Stimulated activated CD8-positive, alpha-beta memory T cell treated with anti-CD3 and anti-CD28 coated beads, Interleukin-12 subunit alpha, Interleukin-12 subunit beta, amount 100 ng/mL, for 1 hour (primary cell): ENCODE results near the gene A1BG.

Source experiments
- DNase-seq: peaks from one replicate; pipeline ENCODE4 v3.0.0-alpha.2; 2020; ENCODE audit warnings: low read depth

The A1BG gene, protein sequence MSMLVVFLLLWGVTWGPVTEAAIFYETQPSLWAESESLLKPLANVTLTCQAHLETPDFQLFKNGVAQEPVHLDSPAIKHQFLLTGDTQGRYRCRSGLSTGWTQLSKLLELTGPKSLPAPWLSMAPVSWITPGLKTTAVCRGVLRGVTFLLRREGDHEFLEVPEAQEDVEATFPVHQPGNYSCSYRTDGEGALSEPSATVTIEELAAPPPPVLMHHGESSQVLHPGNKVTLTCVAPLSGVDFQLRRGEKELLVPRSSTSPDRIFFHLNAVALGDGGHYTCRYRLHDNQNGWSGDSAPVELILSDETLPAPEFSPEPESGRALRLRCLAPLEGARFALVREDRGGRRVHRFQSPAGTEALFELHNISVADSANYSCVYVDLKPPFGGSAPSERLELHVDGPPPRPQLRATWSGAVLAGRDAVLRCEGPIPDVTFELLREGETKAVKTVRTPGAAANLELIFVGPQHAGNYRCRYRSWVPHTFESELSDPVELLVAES

DNA sequence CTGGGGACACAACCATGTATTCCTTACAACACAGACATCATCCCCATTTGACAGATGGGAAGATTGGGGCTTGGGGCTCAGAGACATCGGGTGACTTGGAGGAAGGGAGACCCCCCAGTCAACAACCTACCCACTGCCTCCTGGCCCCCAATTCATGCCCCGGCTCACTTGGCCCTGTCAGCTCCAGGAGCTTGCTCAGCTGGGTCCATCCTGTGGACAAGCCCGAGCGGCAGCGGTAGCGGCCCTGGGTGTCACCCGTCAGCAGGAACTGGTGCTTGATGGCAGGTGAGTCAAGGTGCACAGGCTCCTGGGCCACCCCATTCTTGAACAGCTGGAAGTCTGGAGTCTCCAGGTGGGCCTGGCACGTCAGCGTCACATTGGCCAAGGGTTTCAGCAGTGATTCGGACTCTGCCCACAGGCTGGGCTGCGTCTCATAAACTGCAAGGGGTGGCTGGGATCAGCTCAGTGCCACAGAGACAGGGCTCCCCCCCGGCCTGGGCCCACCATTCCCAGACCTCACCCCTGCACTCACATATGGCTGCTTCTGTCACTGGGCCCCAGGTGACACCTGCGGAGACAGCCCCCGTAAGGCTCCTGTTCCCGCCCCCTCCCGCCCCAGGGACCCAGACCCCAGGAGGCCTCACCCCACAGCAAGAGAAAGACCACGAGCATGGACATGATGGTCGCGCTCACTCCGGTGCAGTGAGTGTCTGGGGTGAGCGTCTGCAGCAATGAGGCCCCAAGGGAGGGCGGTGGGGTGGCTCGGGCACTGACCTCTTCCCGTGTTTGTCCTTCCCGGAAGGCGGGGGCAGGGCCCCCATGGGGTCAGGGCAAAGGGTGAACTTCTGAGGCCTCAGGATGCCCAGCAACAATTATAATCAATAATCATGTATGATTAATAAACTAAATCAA is at the start of gene A1BG:
A1BG (minus strand) TSS at position 733 of the 912 bp plus-strand sequence; CDS start at position 678, 55 bp downstream.
- DNase-seq = no peak

DNA sequence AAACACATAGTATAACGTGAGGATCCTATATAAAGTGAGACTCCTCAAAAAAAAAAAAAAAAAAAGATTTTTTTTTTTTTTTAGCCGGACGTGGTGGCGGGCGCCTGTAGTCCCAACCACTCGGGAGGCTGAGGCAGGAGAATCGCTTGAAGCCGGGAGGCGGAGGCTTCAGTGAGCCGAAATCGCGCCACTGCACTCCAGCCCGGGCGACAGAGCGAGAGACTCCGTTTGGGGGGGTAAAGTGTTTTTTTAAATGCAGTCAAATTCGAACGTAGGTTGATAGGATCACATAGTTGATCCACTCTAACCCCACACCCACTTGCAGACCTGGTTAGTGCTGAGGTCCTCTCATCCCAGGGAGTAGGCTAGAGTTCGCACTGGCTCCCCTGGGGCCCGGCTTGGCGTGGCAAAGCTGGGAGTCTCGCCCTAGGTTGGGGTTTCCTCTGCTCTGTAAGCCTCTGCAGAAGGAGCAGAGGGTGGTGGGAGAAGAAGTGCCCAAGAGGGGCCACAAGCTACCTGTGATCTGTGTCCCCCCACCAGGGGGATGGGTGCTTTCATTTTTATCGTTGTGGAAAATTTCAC is 48.6 kb upstream of the A1BG start:
- DNase-seq = no peak

DNA sequence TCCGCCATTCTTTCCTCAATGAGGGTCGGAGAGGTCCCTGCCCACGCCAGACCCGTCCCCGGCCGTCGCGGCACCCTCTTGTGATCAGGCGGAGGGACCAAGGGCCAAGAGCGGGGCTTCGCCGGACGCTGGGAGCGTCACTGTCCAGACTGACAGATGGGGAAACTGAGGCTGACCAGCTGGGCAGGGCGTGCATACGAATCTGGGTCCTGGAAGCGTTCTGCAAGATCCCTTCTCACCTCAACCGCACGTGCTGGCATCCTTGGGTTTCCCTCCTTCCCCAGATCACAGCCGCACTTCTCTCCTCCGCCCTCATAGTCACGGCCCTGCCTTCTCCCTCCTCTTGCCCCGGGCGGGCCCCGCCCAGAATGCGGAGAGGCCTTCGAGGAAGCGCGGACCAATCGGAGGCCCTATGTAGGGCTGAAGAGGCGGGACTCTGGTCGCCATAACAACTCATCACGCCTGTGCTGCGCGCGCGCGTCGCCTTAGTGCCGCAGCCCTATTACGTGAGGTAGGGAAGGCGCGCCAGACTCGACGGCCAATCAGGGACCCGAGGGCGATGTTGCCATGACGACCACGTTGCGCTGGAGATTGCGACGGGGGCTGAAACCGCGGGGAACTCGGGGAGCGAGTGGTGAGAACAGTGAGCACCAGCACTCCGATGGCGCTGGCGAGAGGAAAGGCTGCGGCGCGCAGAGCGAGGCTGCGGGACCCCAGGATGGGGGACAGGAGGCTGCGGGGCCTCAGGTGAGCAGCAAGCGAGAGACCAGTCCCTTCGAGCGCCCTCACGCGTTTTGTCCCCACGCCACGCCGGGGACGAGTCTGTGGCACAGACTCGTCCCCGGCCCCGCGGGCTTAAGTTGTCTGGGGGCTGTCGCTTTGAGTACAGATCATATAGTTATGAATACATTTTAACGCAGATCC is 47.9 kb upstream of the A1BG start:
- DNase-seq = peak; percentile 99

DNA sequence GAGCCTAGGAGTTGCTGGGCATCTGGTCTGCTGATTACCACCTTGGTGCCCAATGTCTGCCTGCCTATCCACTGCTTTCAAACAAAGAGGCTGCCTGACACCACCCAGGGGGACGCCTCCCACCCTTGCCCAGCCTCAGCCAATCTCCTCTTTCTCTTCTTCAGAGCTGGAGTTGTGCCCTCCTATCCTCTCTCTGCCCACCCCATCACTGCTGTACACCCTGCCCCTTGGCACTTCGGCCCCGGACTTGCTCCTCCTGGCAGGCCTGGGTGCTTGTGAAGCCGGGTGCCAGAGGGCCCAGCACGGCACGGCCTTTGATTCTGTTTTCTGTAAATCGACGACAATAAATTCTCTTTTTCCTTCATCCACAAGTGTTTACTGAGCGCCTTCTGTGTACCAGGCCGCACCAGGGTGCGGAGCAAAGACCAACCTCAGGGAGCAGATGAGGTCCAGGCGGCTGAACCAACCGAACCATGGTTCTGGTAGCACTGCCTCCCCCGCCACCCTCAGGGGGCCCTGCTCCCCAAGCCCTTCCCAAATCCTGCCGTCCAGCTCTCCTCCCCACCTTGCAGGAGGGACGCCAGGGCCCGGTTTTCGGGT is 47.1 kb upstream of the A1BG start:
- no peak for DNase-seq

DNA sequence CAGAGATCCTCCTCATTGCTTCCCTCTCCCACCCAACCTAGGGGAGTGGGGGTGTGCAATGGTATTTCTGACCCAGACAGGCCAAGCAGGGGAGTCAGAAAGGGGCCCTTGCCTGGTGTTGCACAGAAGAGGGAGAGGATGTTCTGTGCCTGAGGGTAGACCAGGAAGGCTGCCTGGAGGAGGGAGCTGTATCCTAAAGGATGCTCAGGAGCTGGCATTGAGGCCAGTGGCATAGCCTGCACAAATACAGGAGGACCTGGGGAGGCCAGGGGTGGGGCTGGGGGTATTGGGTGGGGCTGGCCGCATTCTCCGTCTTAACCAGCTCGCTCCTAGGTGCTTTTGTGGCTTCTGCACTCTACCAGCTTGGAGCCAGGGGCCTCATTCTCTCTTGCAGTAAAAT is 46.6 kb upstream of the A1BG start:
- no peak for DNase-seq

DNA sequence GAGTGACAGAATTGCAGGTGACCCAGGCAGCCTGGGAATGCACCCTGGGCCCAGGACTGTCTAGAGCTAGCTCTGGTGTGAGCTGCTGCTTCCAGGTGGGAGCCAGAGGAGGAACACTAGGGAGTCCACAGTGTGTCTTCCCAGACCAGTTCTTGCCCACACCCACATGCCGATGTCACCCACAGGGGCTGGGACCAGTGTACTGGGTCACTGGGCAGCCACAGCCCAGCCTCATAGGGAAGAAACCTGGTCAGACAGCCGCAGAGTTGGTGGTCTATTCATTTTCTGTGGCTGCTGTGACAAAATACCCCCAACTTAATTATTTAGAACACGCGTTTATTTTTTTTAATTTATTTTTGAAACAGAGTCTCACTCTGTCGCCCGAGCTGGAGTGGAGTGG is 45.3 kb upstream of the A1BG start:
- no peak for DNase-seq

DNA sequence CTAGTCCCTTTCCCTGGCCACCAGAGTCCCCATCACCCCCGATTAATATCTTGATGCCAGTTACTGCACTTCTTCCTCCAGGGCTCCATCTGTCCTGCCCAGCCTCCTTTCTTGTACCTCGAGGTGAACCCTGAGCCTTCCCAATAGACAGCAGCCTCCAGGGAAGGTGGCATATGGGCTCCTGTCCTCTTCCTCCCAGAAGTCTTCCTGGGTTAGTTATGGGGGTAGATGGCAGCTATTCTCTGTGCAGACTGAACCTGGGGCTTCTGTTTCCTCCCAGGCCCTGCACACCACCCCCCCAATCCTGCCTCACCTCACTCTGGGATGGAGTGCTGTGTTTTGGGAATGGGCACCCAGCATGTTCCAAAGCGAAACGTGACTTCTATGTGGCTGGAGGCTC is 44.8 kb upstream of the A1BG start:
- no peak for DNase-seq

DNA sequence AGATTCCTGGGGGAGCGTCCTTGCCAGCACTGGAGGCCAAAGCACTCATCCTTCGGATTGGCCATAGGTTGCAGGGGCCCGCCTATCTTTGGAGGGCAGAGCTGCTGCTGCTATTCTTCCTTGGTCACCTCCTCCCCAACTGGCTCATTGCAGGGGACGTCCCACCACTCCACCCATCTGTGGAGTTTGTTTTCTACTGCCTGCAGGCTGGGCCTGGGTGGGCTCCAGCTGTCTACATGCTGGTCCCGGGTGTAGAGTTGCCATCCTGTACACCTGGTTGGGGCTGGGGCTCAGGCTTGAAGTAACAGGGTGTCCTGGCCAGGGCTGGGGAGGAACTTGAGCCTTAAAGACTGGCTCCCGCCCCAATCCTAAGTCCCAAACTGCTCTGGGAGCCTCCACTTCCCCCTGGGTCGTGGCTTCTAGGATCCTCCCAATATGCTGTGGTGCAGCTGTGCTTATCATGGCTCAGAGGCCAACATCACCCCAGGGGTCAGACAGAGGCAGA is 44.3 kb upstream of the A1BG start:
- no peak for DNase-seq

DNA sequence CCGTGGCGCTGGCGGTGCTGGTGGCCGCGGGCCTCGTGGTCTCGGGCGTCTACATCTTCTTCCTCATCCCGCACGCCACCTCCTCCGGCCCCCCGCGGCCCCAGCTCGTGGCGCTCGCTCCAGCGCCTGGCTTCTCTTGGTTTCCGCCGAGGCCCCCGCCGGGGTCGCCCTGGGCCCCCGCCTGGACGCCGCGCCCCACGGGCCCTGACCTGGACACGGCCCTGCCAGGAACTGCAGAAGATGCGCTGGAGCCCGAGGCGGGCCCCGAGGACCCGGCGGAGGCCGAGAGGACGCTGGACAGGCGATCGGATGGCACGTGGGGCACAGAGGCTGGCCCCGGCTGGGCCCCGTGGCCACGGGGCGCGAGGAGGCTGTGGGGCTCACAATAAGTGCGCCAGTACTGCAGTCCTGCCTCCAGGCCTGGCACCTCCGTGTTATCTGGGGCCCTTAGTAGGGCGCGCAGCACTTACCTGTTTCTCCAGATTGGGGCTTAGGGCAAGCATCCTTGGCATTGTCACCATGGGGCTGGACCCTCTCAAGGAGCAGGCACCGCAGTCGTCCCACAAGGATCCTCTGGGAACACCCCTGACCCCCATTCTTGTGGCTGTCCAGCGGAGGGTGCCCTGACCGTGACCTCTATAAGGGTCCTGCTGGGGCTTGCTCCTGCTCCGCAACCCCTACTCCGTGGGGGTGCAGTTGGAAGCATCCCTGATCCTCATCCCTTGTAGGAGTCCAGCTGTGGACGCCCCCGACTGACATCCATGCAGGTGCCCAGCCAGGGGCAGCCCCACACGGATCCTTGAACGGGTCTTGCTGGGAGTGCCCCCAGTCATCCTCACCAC is 43.6 kb upstream of the A1BG start:
- no peak for DNase-seq

DNA sequence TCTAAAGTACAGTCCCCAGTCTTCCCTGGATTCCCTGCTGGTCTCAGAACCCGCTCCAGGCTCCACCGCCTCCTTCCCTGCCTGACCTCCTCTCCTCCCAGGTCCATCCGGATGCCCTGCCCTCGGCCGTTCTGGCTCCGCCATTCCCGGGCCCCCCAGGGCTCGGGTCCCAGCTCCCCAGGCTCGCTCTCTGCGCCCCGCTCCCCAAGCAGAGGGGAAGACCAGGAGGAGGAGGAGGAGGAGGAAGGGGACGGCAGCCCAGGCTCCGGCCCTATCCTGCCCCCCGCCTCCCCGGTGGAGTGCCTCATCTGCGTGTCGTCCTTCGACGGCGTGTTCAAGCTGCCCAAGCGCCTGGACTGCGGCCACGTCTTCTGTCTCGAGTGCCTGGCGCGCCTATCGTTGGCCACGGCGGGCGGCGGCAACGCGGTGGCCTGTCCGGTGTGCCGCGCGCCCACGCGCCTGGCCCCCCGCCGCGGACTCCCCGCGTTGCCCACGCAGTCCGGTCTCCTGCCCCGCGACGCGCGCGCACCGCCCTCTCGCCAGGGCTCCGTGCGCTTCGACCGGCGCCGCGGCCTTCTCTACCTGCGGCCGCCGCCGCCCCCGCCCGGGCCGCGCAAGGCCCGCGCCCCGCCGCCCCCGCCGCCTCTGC is 42.8 kb upstream of the A1BG start:
- no peak for DNase-seq

DNA sequence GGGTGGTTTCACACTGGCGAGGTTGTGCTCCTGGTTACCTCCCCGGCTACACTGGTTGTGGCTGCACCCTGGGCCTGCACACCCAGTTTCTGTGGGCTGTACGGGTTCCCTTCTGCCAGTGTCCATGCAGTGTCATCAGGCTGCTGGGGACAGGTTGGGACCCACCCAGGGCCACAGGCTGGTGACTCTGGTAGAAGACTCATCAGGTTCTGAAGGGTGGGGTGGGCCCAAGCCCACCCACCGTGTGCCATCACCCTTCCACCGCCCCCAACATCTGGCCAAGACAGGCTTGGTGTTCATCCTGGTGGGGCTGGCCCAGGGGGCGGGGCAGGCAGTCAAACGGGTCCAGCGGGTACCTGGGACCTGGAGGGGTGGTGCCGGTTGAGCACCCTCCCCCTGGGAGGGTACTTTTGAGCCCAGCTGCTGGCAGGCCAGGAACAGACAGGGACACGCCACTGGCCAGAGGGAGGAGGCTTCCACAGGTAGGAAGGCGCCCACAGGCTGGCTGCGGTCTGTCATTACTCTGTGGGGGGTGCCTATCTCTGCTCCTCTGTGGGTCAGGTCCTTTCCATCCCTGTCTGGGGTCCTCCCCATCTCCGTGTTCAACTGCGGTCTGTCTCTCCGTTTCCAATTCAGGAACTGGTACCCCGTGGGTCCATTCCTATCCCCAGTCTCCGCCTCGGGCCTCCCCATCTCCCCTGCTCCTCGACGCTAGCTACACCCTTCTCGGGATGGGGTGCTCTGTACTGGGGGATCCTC is 42.1 kb upstream of the A1BG start, which contains the start of gene RNF225:
RNF225 (plus strand) TSS at position 437 of the 759 bp plus-strand sequence. CDS start 434 bp downstream, outside the sequence.
- DNase-seq = no peak

DNA sequence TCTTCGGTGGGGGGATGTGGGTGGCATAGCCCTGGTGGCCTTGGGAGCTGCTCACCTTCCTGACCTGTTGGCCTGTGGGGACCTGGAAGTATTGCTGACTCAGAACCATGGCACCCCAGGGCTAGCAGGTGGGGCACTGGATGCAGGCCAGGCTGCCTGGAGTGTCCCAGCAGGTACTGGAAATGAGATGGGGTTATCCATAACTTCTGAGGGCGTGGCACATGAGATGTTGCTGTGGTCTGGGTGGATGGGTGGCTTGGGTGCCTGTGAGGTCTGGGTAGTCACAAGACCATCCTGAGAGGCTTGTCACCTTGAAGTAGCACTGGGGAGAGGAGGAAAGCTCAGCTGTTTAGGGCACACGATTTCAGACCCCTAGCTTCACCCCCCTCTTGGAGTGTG is 41.5 kb upstream of the A1BG start:
- DNase-seq = no peak

DNA sequence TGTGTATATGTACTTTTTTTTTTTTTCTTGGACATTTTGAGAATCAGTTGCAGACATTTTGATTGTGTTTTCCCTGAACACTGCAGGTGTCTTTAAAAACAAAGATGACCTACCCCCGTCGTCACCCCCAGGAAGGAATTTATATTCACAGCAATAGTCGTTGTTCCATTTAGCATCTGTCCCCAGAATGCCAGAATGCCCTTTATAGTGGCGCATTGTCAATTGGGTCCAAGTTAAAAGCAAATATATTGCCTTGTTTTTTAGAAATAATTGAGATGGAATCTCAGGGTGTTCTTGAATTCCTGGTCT is 40.4 kb upstream of the A1BG start:
- no peak for DNase-seq

DNA sequence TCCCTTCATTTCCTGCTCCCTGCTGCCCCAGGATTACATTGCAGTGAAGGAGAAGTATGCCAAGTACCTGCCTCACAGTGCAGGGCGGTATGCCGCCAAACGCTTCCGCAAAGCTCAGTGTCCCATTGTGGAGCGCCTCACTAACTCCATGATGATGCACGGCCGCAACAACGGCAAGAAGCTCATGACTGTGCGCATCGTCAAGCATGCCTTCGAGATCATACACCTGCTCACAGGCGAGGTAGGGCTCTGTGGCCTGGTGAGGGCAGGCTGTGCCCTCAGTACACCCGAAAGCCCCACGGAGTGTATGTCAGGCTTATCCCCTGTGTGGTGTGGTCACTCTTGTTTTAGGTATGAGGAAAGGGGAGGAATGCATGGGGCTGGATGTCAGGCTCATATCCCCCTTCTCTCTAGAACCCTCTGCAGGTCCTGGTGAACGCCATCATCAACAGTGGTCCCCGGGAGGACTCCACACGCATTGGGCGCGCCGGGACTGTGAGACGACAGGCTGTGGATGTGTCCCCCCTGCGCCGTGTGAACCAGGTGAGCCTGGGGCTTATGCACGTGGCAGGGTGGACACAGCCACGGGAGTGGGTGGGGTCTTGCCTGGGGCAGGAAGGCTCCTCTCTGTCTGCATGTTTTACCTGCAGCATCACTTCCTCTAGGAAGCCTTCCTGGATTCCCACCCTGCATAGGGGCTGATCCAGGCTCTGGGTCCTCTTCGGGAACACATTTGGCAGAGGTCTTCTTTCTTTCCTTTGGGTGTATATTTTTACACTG is 39.8 kb upstream of the A1BG start:
- no peak for DNase-seq

DNA sequence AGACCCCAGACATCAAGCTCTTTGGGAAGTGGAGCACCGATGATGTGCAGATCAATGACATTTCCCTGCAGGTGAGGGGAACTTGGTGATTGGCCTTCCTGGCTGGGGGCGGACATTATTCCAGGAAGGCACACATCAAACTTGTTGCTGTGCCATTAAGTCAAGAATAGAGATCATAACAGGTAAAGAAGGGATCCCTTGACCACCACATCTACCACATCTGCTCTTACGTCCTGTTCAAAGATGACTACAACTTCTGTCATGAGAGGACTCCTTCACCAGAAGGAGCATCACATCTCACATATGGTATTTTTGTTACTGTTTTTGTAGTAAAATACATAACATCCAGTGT is 34.9 kb upstream of the A1BG start:
- DNase-seq = no peak

DNA sequence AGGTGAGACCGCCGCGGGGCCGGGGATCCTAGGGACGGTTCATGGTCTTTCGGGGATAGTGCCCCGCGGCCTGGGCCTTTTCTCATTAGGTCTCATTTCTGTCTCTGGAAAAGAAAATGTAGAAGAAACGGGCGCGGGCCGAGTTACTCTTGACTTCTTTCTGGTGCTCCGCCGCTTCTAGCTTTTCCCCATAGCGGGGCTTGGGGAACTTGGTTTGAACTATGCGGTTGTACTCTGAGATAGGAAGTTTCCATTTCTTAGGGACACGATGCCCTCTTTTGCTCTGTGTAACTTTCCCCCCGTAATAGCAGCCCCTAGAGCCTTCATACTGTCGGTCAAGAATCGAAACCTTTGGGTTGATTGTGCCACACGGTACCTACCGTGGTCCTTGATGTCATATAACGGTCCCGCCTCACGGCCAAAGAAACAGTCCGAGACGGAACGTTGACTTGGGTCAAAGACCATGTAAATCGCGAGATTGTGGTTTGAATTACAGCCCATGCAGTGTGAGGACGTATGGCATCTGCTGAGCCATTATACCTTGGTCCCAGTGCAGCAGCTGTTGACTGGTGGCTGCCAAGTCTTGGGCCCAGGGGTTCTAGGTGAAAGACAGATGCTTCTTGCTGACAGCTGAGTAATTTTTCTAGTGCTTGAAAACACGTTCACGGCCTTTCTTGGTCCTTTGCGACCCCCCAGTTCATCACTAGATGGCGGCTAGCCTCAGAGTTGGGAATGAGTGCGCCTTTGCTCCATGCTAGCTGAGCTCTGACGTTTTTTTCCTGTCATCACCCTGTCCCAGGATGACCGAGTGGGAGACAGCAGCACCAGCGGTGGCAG is 34.3 kb upstream of the A1BG start:
- no peak for DNase-seq
